OCI-LY1 (cell line): ENCODE results near the gene DACT2.

Experiments used
- H2AFZ ChIP-seq: fragments of 200-600 bp; sonication (generic), shearing (Covaris generic); 2 replicates; pipeline ENCODE4 v1.6.0; 2014; ENCODE audit warnings: antibody characterized with exemption, mild to moderate bottlenecking, low read length
- H3F3A ChIP-seq: fragments of 200-600 bp; sonication (generic), shearing (Covaris generic); 2 replicates; pipeline ENCODE4 v1.6.0; 2014; ENCODE audit warnings: mild to moderate bottlenecking, antibody characterized with exemption, low read length, moderate library complexity; ENCODE audit not compliant: insufficient read depth
- H3K27ac ChIP-seq: fragments of 200-600 bp; sonication (generic); 2 replicates; pipeline ENCODE4 v1.5.1; 2014; ENCODE audit warnings: low read length, mixed run types, mild to moderate bottlenecking, low read depth; ENCODE audit not compliant: poor library complexity, severe bottlenecking
- H3K27me3 ChIP-seq: fragments of 200-600 bp; sonication (generic); 2 replicates; pipeline ENCODE4 v1.6.0; 2014; ENCODE audit warnings: antibody characterized with exemption, mild to moderate bottlenecking, low read length, moderate library complexity; ENCODE audit not compliant: insufficient read depth
- H3K36me3 ChIP-seq: fragments of 200-600 bp; sonication (generic); 2 replicates; pipeline ENCODE4 v1.6.1; 2014; ENCODE audit warnings: mild to moderate bottlenecking, antibody characterized with exemption, low read length, moderate library complexity, mixed read lengths; ENCODE audit not compliant: insufficient read depth
- H3K4me1 ChIP-seq: fragments of 200-600 bp; sonication (generic); 2 replicates; pipeline ENCODE4 v1.5.1; 2014; ENCODE audit warnings: mild to moderate bottlenecking, low read length, moderate library complexity; ENCODE audit not compliant: insufficient read depth, severe bottlenecking
- H3K4me2 ChIP-seq: fragments of 200-600 bp; sonication (generic), shearing (Covaris generic); 2 replicates; pipeline ENCODE4 v1.6.1; 2014; ENCODE audit warnings: low read length
- H3K4me3 ChIP-seq: fragments of 200-600 bp; sonication (generic); 2 replicates; pipeline ENCODE4 v1.5.1; 2014; ENCODE audit warnings: low read length, low read depth, mild to moderate bottlenecking, mixed read lengths; ENCODE audit not compliant: poor library complexity, severe bottlenecking
- H3K79me2 ChIP-seq: fragments of 200-600 bp; shearing (Covaris generic); 2 replicates; pipeline ENCODE4 v1.6.1; 2016; ENCODE audit warnings: mixed run types, low read length, mixed read lengths; ENCODE audit not compliant: insufficient read depth
- H3K9ac ChIP-seq: fragments of 200-600 bp; sonication (generic), shearing (Covaris generic); 2 replicates; pipeline ENCODE4 v1.6.1; 2014; ENCODE audit warnings: mild to moderate bottlenecking, low read length, mixed read lengths
- H3K9me2 ChIP-seq: fragments of 200-600 bp; sonication (generic), shearing (Covaris generic); 2 replicates; pipeline ENCODE4 v1.6.1; 2014; ENCODE audit warnings: low read depth, mild to moderate bottlenecking, low read length, mixed read lengths
- H3K9me3 ChIP-seq: fragments of 200-600 bp; shearing (Covaris generic); 2 replicates; pipeline ENCODE4 v1.6.1; 2014; ENCODE audit warnings: low read length, mixed read lengths
- H4K20me1 ChIP-seq: fragments of 200-600 bp; sonication (generic), shearing (Covaris generic); 2 replicates; pipeline ENCODE4 v1.6.0; 2016; ENCODE audit warnings: mild to moderate bottlenecking, low read length; ENCODE audit not compliant: insufficient read depth
- EZH2 ChIP-seq: fragments of 200-600 bp; sonication (generic), shearing (Covaris generic); IDR thresholded peaks from 2 replicates; pipeline ENCODE4 v1.8.0; 2017; ENCODE audit warnings: borderline replicate concordance, mixed run types, mild to moderate bottlenecking, antibody characterized with exemption, low read length, moderate library complexity, mixed read lengths
- TF ChIP-seq, protein P1 (sequence below): fragments of 200-600 bp; sonication (generic), shearing (Covaris generic); IDR thresholded peaks from 2 replicates; pipeline ENCODE4 v1.5.1; 2017; ENCODE audit warnings: mild to moderate bottlenecking, antibody characterized with exemption, low read length, moderate library complexity, mixed read lengths

Gene DACT2

GRCh38 chr6:168277274-168277669 is 42.3 kb downstream of the DACT2 start:
- TF ChIP-seq, protein P1, sequence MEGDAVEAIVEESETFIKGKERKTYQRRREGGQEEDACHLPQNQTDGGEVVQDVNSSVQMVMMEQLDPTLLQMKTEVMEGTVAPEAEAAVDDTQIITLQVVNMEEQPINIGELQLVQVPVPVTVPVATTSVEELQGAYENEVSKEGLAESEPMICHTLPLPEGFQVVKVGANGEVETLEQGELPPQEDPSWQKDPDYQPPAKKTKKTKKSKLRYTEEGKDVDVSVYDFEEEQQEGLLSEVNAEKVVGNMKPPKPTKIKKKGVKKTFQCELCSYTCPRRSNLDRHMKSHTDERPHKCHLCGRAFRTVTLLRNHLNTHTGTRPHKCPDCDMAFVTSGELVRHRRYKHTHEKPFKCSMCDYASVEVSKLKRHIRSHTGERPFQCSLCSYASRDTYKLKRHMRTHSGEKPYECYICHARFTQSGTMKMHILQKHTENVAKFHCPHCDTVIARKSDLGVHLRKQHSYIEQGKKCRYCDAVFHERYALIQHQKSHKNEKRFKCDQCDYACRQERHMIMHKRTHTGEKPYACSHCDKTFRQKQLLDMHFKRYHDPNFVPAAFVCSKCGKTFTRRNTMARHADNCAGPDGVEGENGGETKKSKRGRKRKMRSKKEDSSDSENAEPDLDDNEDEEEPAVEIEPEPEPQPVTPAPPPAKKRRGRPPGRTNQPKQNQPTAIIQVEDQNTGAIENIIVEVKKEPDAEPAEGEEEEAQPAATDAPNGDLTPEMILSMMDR, result no peak
- TF ChIP-seq EZH2, result no peak
- H3K79me2 ChIP-seq, result no peaks in the 10 kb centered on the region
- no peak overlapping the region for H2AFZ ChIP-seq
- 0 out of 2 replicates have a peak, but pooled peaks cover 4% of the 10 kb centered on the region for H3K27me3 ChIP-seq
- H3K9ac ChIP-seq, result no peak overlapping the region
- H3K4me2 ChIP-seq, result no peak overlapping the region
- H3K9me3 ChIP-seq, result no peaks in the 10 kb centered on the region
- no peaks in the 10 kb centered on the region for H3K9me2 ChIP-seq
- no peaks in the 10 kb centered on the region for H3K4me1 ChIP-seq
- H4K20me1 ChIP-seq, result no peaks in the 10 kb centered on the region
- H3K27ac ChIP-seq, result no peak overlapping the region
- H3K4me3 ChIP-seq, result no peak overlapping the region
- H3K36me3 ChIP-seq, result no peaks in the 10 kb centered on the region
- no peaks in the 10 kb centered on the region for H3F3A ChIP-seq

DNA sequence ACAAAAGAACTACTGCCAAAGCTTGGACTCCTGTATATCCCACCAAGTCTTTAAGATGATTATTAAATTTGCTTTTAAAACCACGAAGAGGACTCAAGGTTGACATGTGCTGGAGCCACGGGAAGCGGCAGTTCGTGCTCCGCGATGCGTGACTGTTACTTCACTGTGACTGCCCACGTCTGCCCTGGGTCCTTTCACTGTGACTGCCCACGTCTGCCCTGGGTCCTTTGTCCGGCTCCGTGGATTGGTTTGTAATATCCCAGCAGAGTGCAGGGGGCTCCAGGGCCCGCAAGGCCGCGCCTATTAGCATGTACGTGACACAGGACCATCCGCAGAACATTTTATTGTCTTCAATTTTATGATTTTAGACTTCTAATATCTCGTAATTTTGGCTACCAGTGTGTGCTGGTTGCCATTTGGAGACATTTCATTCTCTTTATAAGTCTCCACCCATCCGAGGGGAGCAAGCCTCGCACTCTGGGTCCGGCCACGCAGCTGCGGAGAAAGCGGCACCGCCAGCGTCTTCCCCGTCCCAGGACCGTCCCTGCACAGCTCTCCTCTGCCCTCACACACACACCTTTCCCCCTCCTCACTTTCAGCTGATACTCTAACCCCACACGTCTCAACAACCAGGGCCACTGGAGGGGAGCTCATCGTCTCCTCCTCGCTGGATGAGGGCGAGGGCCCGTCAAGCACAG is 42.9 kb downstream of the DACT2 start:
- no peaks in the 10 kb centered on the region for H3K9me3 ChIP-seq
- TF ChIP-seq, protein P1, result no peak
- no peak overlapping the region for H3K9ac ChIP-seq
- 0 out of 2 replicates have a peak, but pooled peaks cover 4% of the 10 kb centered on the region for H3K27me3 ChIP-seq
- no peak overlapping the region for H2AFZ ChIP-seq
- no peaks in the 10 kb centered on the region for H3K9me2 ChIP-seq
- H4K20me1 ChIP-seq, result no peaks in the 10 kb centered on the region
- H3K4me2 ChIP-seq, result no peak overlapping the region
- no peak overlapping the region for H3K27ac ChIP-seq
- H3K4me3 ChIP-seq, result no peak overlapping the region
- no peaks in the 10 kb centered on the region for H3K4me1 ChIP-seq
- no peaks in the 10 kb centered on the region for H3F3A ChIP-seq
- no peaks in the 10 kb centered on the region for H3K36me3 ChIP-seq
- H3K79me2 ChIP-seq, result no peaks in the 10 kb centered on the region

GRCh38 chr6:168275168-168275567 is 44.4 kb downstream of the DACT2 start:
- no peaks in the 10 kb centered on the region for H3K79me2 ChIP-seq
- TF ChIP-seq, protein P1, result no peak
- no peak for TF ChIP-seq EZH2
- H3K4me3 ChIP-seq, result no peak overlapping the region
- H3K9me3 ChIP-seq, result no peaks in the 10 kb centered on the region
- no peaks in the 10 kb centered on the region for H3F3A ChIP-seq
- no peaks in the 10 kb centered on the region for H4K20me1 ChIP-seq
- H3K4me1 ChIP-seq, result no peaks in the 10 kb centered on the region
- no peaks in the 10 kb centered on the region for H3K36me3 ChIP-seq
- no peak overlapping the region for H3K27ac ChIP-seq
- H3K9ac ChIP-seq, result no peak overlapping the region
- H3K4me2 ChIP-seq, result no peak overlapping the region
- H3K27me3 ChIP-seq, result 0 out of 2 replicates have a peak, but pooled peaks cover 4% of the 10 kb centered on the region
- H3K9me2 ChIP-seq, result no peaks in the 10 kb centered on the region
- no peak overlapping the region for H2AFZ ChIP-seq
